ENCODE data around the gene KCMF1. TPM values are rescaled to one million over a fixed set of nuclear protein-coding genes. Genes with fewer than 3 reads are reported as not detected.
A peak's percentile ranks its signal among the peaks of the same experiment; 100 is the strongest.

Gene KCMF1
- total RNA-seq, 5 donors from 2014 or later (not counting 1 experiment from before 2014, with no cell fraction given), result 56.7 to 62.5 (median 60.3) TPM

GRCh38 chr2:84970210-84970867 is 622 bp upstream of the KCMF1 start:
- Mint-ChIP-seq H3K27me3 (no peaks in the 10 kb centered on the region), H3K9me3 (no peaks in the 10 kb centered on the region), H3K27ac (peak overlapping the region; percentile 98 to 99), H3K36me3 (peaks cover 7% of the 10 kb centered on the region), H3K4me1 (peaks cover 52 to 59% (median 58%) of the 10 kb centered on the region in 3 donors), H3K4me3 (peak overlapping the region; percentile 98 to 99 (median 99))
- CTCF ChIA-PET, result interaction anchor here in 1 of 2 donors (0.5 to 2.6 kb wide), 5 partner anchors 24 to 631 kb away, joined by 3 to 15 read pairs (median 13); no protein-coding TSS in a partner anchor
- Histone ChIP-seq H3K27ac (ENCODE audit: low read length) (peak overlapping the region; percentile 90), H3K36me3 (ENCODE audit: control insufficient read depth in 2 of 2, extremely low read depth in 1 of 2, insufficient read depth in 1 of 2, low read length in 1 of 2) (peaks cover 0 to 9% of the 10 kb centered on the region in 2 donors), H3K4me1 (ENCODE audit: control insufficient read depth in 1 of 2, extremely low read depth in 1 of 2, insufficient read depth in 2 of 2, low read length in 2 of 2) (peaks cover 26 to 33% of the 10 kb centered on the region in 2 experiments), H3K27me3 (replicated peaks in 1 of 2; ENCODE audit: control insufficient read depth in 2 of 2, extremely low read depth in 1 of 2, insufficient read depth in 2 of 2, low read length in 1 of 2) (no peaks in the 10 kb centered on the region), H3K4me3 (ENCODE audit: control insufficient read depth in 1 of 2, extremely low read depth in 1 of 2, low read length in 1 of 2) (peak overlapping the region; percentile 95 to 99), H3K9me3 (no peaks in the 10 kb centered on the region)
- ATAC-seq (replicated peaks in 1 of 4) (peak; percentile 37 to 55 (median 46)), DNase-seq (peak in 28 of 35 experiments; percentile 9 to 55 (median 30))
- WGBS (ENCODE audit: insufficient coverage), result 0% methylated on average over 63 of the region's 65 CpGs
- POLR2A ChIA-PET, result interaction anchor here (0.6 to 1.5 kb wide), 4 partner anchors 30 to 192 kb away, joined by 3 to 9 read pairs (median 3); no protein-coding TSS in a partner anchor

GRCh38 chr2:84971510-84972206 is 697 bp downstream of the KCMF1 start:
- H3K27me3 Mint-ChIP-seq, result no peaks in the 10 kb centered on the region
- peaks cover 64 to 69% (median 65%) of the 10 kb centered on the region in 3 donors for H3K4me1 Mint-ChIP-seq
- peak overlapping the region; percentile 84 to 87 (median 87) for H3K4me3 Mint-ChIP-seq
- H3K36me3 ChIP-seq (ENCODE audit: control insufficient read depth in 2 of 2, extremely low read depth in 1 of 2, insufficient read depth in 1 of 2, low read length in 1 of 2), result peaks cover 0 to 4% of the 10 kb centered on the region in 2 donors
- H3K27ac Mint-ChIP-seq, result peak overlapping the region; percentile 93 to 94
- no peaks in the 10 kb centered on the region for H3K9me3 ChIP-seq
- WGBS (ENCODE audit: insufficient coverage), result under 1% methylated on average over 84 of the region's 99 CpGs
- no peaks in the 10 kb centered on the region for H3K27me3 ChIP-seq (replicated peaks in 1 of 2; ENCODE audit: control insufficient read depth in 2 of 2, extremely low read depth in 1 of 2, insufficient read depth in 2 of 2, low read length in 1 of 2)
- H3K9me3 Mint-ChIP-seq, result no peaks in the 10 kb centered on the region
- CTCF ChIA-PET, result interaction anchor here in 1 of 2 donors (0.6 to 2.6 kb wide), 2 partner anchors 32 to 45 kb away, joined by 3 to 13 read pairs; no protein-coding TSS in a partner anchor
- POLR2A ChIA-PET, result interaction anchor here in 1 of 2 donors (0.6 to 0.8 kb wide), 3 partner anchors 32 to 444 kb away, joined by 3 to 4 read pairs (median 3); no protein-coding TSS in a partner anchor
- H3K4me1 ChIP-seq (ENCODE audit: control insufficient read depth in 1 of 2, extremely low read depth in 1 of 2, insufficient read depth in 2 of 2, low read length in 2 of 2), result peaks cover 26 to 39% of the 10 kb centered on the region in 2 experiments
- H3K4me3 ChIP-seq (ENCODE audit: control insufficient read depth in 1 of 2, extremely low read depth in 1 of 2, low read length in 1 of 2), result peak overlapping the region; percentile 60 to 69
- peak; percentile 44 to 81 (median 67) for DNase-seq
- peak overlapping the region; percentile 78 for H3K27ac ChIP-seq (ENCODE audit: low read length)
- peaks cover 7% of the 10 kb centered on the region for H3K36me3 Mint-ChIP-seq
- ATAC-seq (replicated peaks in 1 of 4), result peak; percentile 48 to 55 (median 52)

- ChIA-PET POLR2A (interaction anchor here (0.6 to 0.8 kb wide), 2 partner anchors 33 to 513 kb away, joined by 3 read pairs; partner anchors contain the start of gene SUCLG1 (in 1 of the 2)), CTCF (interaction anchor here in 1 of 2 donors (0.6 to 1.2 kb wide), 3 partner anchors 21 to 47 kb away, joined by 3 to 6 read pairs (median 4); no protein-coding TSS in a partner anchor)
- no peak for DNase-seq
- Histone ChIP-seq H3K4me3 (ENCODE audit: control insufficient read depth in 1 of 2, extremely low read depth in 1 of 2, low read length in 1 of 2) (peak overlapping the region; percentile 60 to 69), H3K27me3 (replicated peaks in 1 of 2; ENCODE audit: control insufficient read depth in 2 of 2, extremely low read depth in 1 of 2, insufficient read depth in 2 of 2, low read length in 1 of 2) (no peaks in the 10 kb centered on the region), H3K27ac (ENCODE audit: low read length) (peak overlapping the region; percentile 78), H3K9me3 (no peaks in the 10 kb centered on the region), H3K4me1 (ENCODE audit: control insufficient read depth in 1 of 2, extremely low read depth in 1 of 2, insufficient read depth in 2 of 2, low read length in 2 of 2) (peaks cover 26 to 37% of the 10 kb centered on the region in 2 experiments), H3K36me3 (ENCODE audit: control insufficient read depth in 2 of 2, extremely low read depth in 1 of 2, insufficient read depth in 1 of 2, low read length in 1 of 2) (no peaks in the 10 kb centered on the region)
- peak in 1 of 4 experiments; percentile 4 for ATAC-seq (replicated peaks in 1 of 4)
- no peaks in the 10 kb centered on the region for H3K27me3 Mint-ChIP-seq
- H3K27ac Mint-ChIP-seq, result peak overlapping the region; percentile 93 to 94
- H3K4me1 Mint-ChIP-seq, result peaks cover 67 to 72% (median 68%) of the 10 kb centered on the region in 3 donors
- H3K36me3 Mint-ChIP-seq, result peaks cover 4% of the 10 kb centered on the region
- no peaks in the 10 kb centered on the region for H3K9me3 Mint-ChIP-seq
- 2% methylated on average over 8 of the region's 11 CpGs for WGBS (ENCODE audit: insufficient coverage)
- H3K4me3 Mint-ChIP-seq, result peak overlapping the region; percentile 84 to 87 (median 87)
Measured at GRCh38 chr2:84972207-84972783, 1.3 kb downstream of the KCMF1 start.

- no peaks in the 10 kb centered on the region for H3K9me3 Mint-ChIP-seq
- H3K27me3 ChIP-seq (replicated peaks in 1 of 2; ENCODE audit: control insufficient read depth in 2 of 2, extremely low read depth in 1 of 2, insufficient read depth in 2 of 2, low read length in 1 of 2), result no peaks in the 10 kb centered on the region
- ATAC-seq (replicated peaks in 1 of 4) (no peak), DNase-seq (no peak)
- POLR2A ChIA-PET, result no interaction called here
- peak overlapping the region; percentile 87 to 94 for H3K27ac Mint-ChIP-seq
- CTCF ChIA-PET, result interaction anchor here in 1 of 2 donors (0.5 to 1.2 kb wide), 4 partner anchors 20 to 45 kb away, joined by 3 to 6 read pairs (median 3); no protein-coding TSS in a partner anchor
- no CpG with 5 or more reads among the region's 4 CpGs for WGBS (ENCODE audit: insufficient coverage)
- no peaks in the 10 kb centered on the region for H3K27me3 Mint-ChIP-seq
- H3K4me3 ChIP-seq (ENCODE audit: control insufficient read depth in 1 of 2, extremely low read depth in 1 of 2, low read length in 1 of 2), result no peak overlapping the region
- no peaks in the 10 kb centered on the region for H3K9me3 ChIP-seq
- H3K27ac ChIP-seq (ENCODE audit: low read length), result peak overlapping the region; percentile 78
- peaks cover 3% of the 10 kb centered on the region for H3K36me3 Mint-ChIP-seq
- H3K4me1 ChIP-seq (ENCODE audit: control insufficient read depth in 1 of 2, extremely low read depth in 1 of 2, insufficient read depth in 2 of 2, low read length in 2 of 2), result peaks cover 26 to 41% of the 10 kb centered on the region in 2 experiments
- peak overlapping the region; percentile 84 to 87 (median 87) for H3K4me3 Mint-ChIP-seq
- peaks cover 71 to 76% (median 72%) of the 10 kb centered on the region in 3 donors for H3K4me1 Mint-ChIP-seq
- no peaks in the 10 kb centered on the region for H3K36me3 ChIP-seq (ENCODE audit: control insufficient read depth in 2 of 2, extremely low read depth in 1 of 2, insufficient read depth in 1 of 2, low read length in 1 of 2)
Measured at GRCh38 chr2:84972932-84973331, 2.0 kb downstream of the KCMF1 start.

- Histone ChIP-seq H3K4me3 (ENCODE audit: control insufficient read depth in 1 of 2, extremely low read depth in 1 of 2, low read length in 1 of 2) (no peak overlapping the region), H3K9me3 (no peaks in the 10 kb centered on the region), H3K27me3 (replicated peaks in 1 of 2; ENCODE audit: control insufficient read depth in 2 of 2, extremely low read depth in 1 of 2, insufficient read depth in 2 of 2, low read length in 1 of 2) (no peaks in the 10 kb centered on the region), H3K36me3 (ENCODE audit: control insufficient read depth in 2 of 2, extremely low read depth in 1 of 2, insufficient read depth in 1 of 2, low read length in 1 of 2) (no peaks in the 10 kb centered on the region), H3K27ac (ENCODE audit: low read length) (no peak overlapping the region), H3K4me1 (ENCODE audit: control insufficient read depth in 1 of 2, extremely low read depth in 1 of 2, insufficient read depth in 2 of 2, low read length in 2 of 2) (peaks cover 3 to 66% of the 10 kb centered on the region in 2 experiments)
- ATAC-seq (replicated peaks in 1 of 4) (no peak), DNase-seq (no peak)
- Mint-ChIP-seq H3K27ac (no peak overlapping the region), H3K4me3 (peak overlapping the region in 1 of 3 donors; percentile 36), H3K9me3 (no peaks in the 10 kb centered on the region), H3K36me3 (peaks cover 10% of the 10 kb centered on the region), H3K4me1 (peaks cover 70 to 75% (median 71%) of the 10 kb centered on the region in 3 donors), H3K27me3 (no peaks in the 10 kb centered on the region)
- POLR2A ChIA-PET, result no interaction called here
- WGBS (ENCODE audit: insufficient coverage), result 82% methylated on average over 3 of the region's 6 CpGs
- CTCF ChIA-PET, result interaction anchor here in 1 of 2 donors (1.0 kb wide), 1 partner anchor 36 kb away, joined by 4 read pairs; no protein-coding TSS in a partner anchor
Measured at GRCh38 chr2:84980263-84980983, 9.5 kb downstream of the KCMF1 start.

Data from T-cell (primary cell).